Mesendoderm (in vitro differentiated cells): ENCODE results near the gene NFIC.

ENCODE experiments used
- DNase-seq: peaks from one replicate; pipeline ENCODE4 v3.0.0; 2013
- H2AK5ac ChIP-seq: 2 replicates; pipeline ENCODE4 v1.6.1; 2013; ENCODE audit warnings: low read length, inconsistent platforms
- H2BK120ac ChIP-seq: 2 replicates; pipeline ENCODE4 v1.6.1; 2013; ENCODE audit warnings: low read depth, mild to moderate bottlenecking, low read length, moderate library complexity, mixed read lengths
- H2BK15ac ChIP-seq: replicated peaks from 2 replicates; pipeline ENCODE4 v1.6.1; 2013; ENCODE audit warnings: low read depth, mild to moderate bottlenecking, moderate library complexity
- H2BK5ac ChIP-seq: 2 replicates; pipeline ENCODE4 v1.6.1; 2013; ENCODE audit warnings: low read length, inconsistent platforms
- H3K18ac ChIP-seq: 2 replicates; pipeline ENCODE4 v1.6.1; 2013; ENCODE audit warnings: mild to moderate bottlenecking, low read length, mixed read lengths
- H3K23ac ChIP-seq: one replicate; pipeline ENCODE4 v1.6.1; 2013; ENCODE audit warnings: low read length
- H3K27ac ChIP-seq: 2 replicates; pipeline ENCODE4 v1.5.1; 2013; ENCODE audit warnings: low read depth, mild to moderate bottlenecking, inconsistent platforms, low read length, moderate library complexity
- H3K27me3 ChIP-seq: 2 replicates; pipeline ENCODE4 v1.6.1; 2013; ENCODE audit warnings: low read length, control low read depth, mild to moderate bottlenecking, inconsistent platforms; ENCODE audit not compliant: insufficient read depth, poor library complexity
- H3K36me3 ChIP-seq: 2 replicates; pipeline ENCODE4 v1.6.1; 2013; ENCODE audit warnings: low read length, inconsistent platforms; ENCODE audit not compliant: control insufficient read depth, insufficient read depth
- H3K4ac ChIP-seq: one replicate; pipeline ENCODE4 v1.6.1; 2013; ENCODE audit warnings: low read depth, mild to moderate bottlenecking, low read length, moderate library complexity
- H3K4me1 ChIP-seq: 2 replicates; pipeline ENCODE4 v1.6.1; 2013; ENCODE audit warnings: low read depth, low read length, inconsistent platforms; ENCODE audit not compliant: control insufficient read depth
- H3K4me2 ChIP-seq: 2 replicates; pipeline ENCODE4 v1.6.1; 2013; ENCODE audit warnings: low read length
- H3K4me3 ChIP-seq: 2 replicates; pipeline ENCODE4 v1.5.1; 2013; ENCODE audit warnings: mild to moderate bottlenecking, low read length
- H3K56ac ChIP-seq: one replicate; pipeline ENCODE4 v1.6.1; 2013; ENCODE audit warnings: low read length
- H3K79me1 ChIP-seq: 2 replicates; pipeline ENCODE4 v1.6.1; 2013; ENCODE audit warnings: low read length, inconsistent platforms
- H3K79me2 ChIP-seq: 2 replicates; pipeline ENCODE4 v1.6.1; 2013; ENCODE audit warnings: mild to moderate bottlenecking, low read length; ENCODE audit not compliant: control insufficient read depth, insufficient read depth
- H3K9ac ChIP-seq: 2 replicates; pipeline ENCODE4 v1.6.1; 2013; ENCODE audit warnings: low read length, inconsistent platforms
- H4K5ac ChIP-seq: one replicate; pipeline ENCODE4 v1.6.1; 2013; ENCODE audit warnings: low read length
- H4K8ac ChIP-seq: one replicate; pipeline ENCODE4 v1.6.1; 2013; ENCODE audit warnings: low read depth, mild to moderate bottlenecking, control low read depth, low read length, moderate library complexity
- WGBS: extraction: QIAGEN DNeasy Blood & Tissue Kit; methylation state at CpG from one replicate; pipeline ENCODE4 v1.1.7; 2013; ENCODE audit warnings: low lambda C conversion rate, missing lambda C conversion rate; ENCODE audit not compliant: insufficient coverage; ENCODE audit errors: extremely low coverage; 5-methylcytosine and 5-hydroxymethylcytosine counted together

The NFIC gene

GRCh38 chr19:3359015-3359918 lies 7.1 kb upstream of the NFIC start:
- no peak overlapping the region for H3K27ac ChIP-seq

GRCh38 chr19:3359919-3360420 lies 6.4 kb upstream of the NFIC start:
- no peak for DNase-seq
- Histone ChIP-seq H3K4me2 (no peak overlapping the region), H3K9ac (no peak overlapping the region), H3K79me2 (no peaks in the 10 kb centered on the region), H4K5ac (no peak overlapping the region), H3K23ac (no peak overlapping the region), H4K8ac (no peak overlapping the region), H2AK5ac (no peak overlapping the region), H3K4me3 (no peak overlapping the region), H3K18ac (peak overlapping the region; percentile 30), H2BK5ac (no peak overlapping the region), H3K4ac (peak overlapping the region; percentile 39), H3K36me3 (no peaks in the 10 kb centered on the region), H2BK120ac (no peak overlapping the region), H2BK15ac (no peak overlapping the region), H3K56ac (peak overlapping the region; percentile 17), H3K79me1 (no peaks in the 10 kb centered on the region), H3K27me3 (peaks cover 62% of the 10 kb centered on the region), H3K27ac (no peak overlapping the region), H3K4me1 (no peaks in the 10 kb centered on the region)
- no CpG with 5 or more reads among the region's 81 CpGs for WGBS

More at GRCh38 chr19:3359015-3359918, 7.1 kb upstream of the NFIC start:
- H2AK5ac ChIP-seq = no peak overlapping the region
- DNase-seq = no peak
- no peak overlapping the region for H4K8ac ChIP-seq
- H3K9ac ChIP-seq = no peak overlapping the region
- H3K4me2 ChIP-seq = no peak overlapping the region
- peak overlapping the region; percentile 24 for H3K23ac ChIP-seq
- no peaks in the 10 kb centered on the region for H3K79me1 ChIP-seq
- H2BK120ac ChIP-seq = no peak overlapping the region
- no peak overlapping the region for H3K4me3 ChIP-seq
- H3K18ac ChIP-seq = peak overlapping the region; percentile 30
- H3K36me3 ChIP-seq = no peaks in the 10 kb centered on the region
- no peak overlapping the region for H3K56ac ChIP-seq
- no peak overlapping the region for H2BK15ac ChIP-seq
- H4K5ac ChIP-seq = no peak overlapping the region
- WGBS = no CpG with 5 or more reads among the region's 129 CpGs
- no peaks in the 10 kb centered on the region for H3K79me2 ChIP-seq
- peaks cover 55% of the 10 kb centered on the region for H3K27me3 ChIP-seq
- no peaks in the 10 kb centered on the region for H3K4me1 ChIP-seq
- H2BK5ac ChIP-seq = no peak overlapping the region
- peak overlapping the region; percentile 39 for H3K4ac ChIP-seq

- H3K4me1 ChIP-seq = no peaks in the 10 kb centered on the region
- H3K4me3 ChIP-seq = no peak overlapping the region
- H3K36me3 ChIP-seq = no peaks in the 10 kb centered on the region
- H3K27me3 ChIP-seq = peaks cover 70% of the 10 kb centered on the region
- H3K18ac ChIP-seq = no peak overlapping the region
- H2BK5ac ChIP-seq = no peak overlapping the region
- no peak overlapping the region for H3K4ac ChIP-seq
- H3K79me2 ChIP-seq = no peaks in the 10 kb centered on the region
- no CpG with 5 or more reads among the region's 90 CpGs for WGBS
- peak overlapping the region; percentile 17 for H3K56ac ChIP-seq
- no peak overlapping the region for H3K4me2 ChIP-seq
- no peak overlapping the region for H3K23ac ChIP-seq
- no peak overlapping the region for H2BK120ac ChIP-seq
- no peak for DNase-seq
- no peak overlapping the region for H4K8ac ChIP-seq
- H3K79me1 ChIP-seq = no peaks in the 10 kb centered on the region
- H2AK5ac ChIP-seq = no peak overlapping the region
- no peak overlapping the region for H3K27ac ChIP-seq
- H2BK15ac ChIP-seq = no peak overlapping the region
- no peak overlapping the region for H3K9ac ChIP-seq
- H4K5ac ChIP-seq = no peak overlapping the region
Observed at GRCh38 chr19:3360421-3361383, 5.7 kb upstream of the NFIC start.

- Histone ChIP-seq H3K4me1 (no peaks in the 10 kb centered on the region), H3K79me1 (no peaks in the 10 kb centered on the region), H3K4ac (no peak overlapping the region), H4K8ac (no peak overlapping the region), H3K56ac (no peak overlapping the region), H3K4me2 (no peak overlapping the region), H3K9ac (no peak overlapping the region), H3K79me2 (no peaks in the 10 kb centered on the region), H3K18ac (no peak overlapping the region), H2BK120ac (no peak overlapping the region), H3K36me3 (no peaks in the 10 kb centered on the region), H3K27ac (no peak overlapping the region), H3K4me3 (no peak overlapping the region), H2AK5ac (no peak overlapping the region), H2BK5ac (no peak overlapping the region), H2BK15ac (no peak overlapping the region), H4K5ac (no peak overlapping the region), H3K23ac (peak overlapping the region; percentile 89), H3K27me3 (peaks cover 73% of the 10 kb centered on the region)
- DNase-seq = peak; percentile 31
- WGBS = no CpG with 5 or more reads among the region's 27 CpGs
Observed at GRCh38 chr19:3361384-3362216, 4.8 kb upstream of the NFIC start.

- Histone ChIP-seq H2BK5ac (no peak overlapping the region), H3K36me3 (no peaks in the 10 kb centered on the region), H3K4ac (no peak overlapping the region), H3K79me2 (no peaks in the 10 kb centered on the region), H3K4me1 (no peaks in the 10 kb centered on the region), H3K4me2 (no peak overlapping the region), H3K4me3 (no peak overlapping the region), H3K27ac (no peak overlapping the region), H3K23ac (no peak overlapping the region), H3K56ac (no peak overlapping the region), H3K18ac (no peak overlapping the region), H4K5ac (no peak overlapping the region), H3K9ac (no peak overlapping the region), H2BK15ac (no peak overlapping the region), H2AK5ac (no peak overlapping the region), H4K8ac (no peak overlapping the region), H3K27me3 (peaks cover 72% of the 10 kb centered on the region), H2BK120ac (no peak overlapping the region), H3K79me1 (no peaks in the 10 kb centered on the region)
- no peak for DNase-seq
- no CpG with 5 or more reads among the region's 9 CpGs for WGBS
Observed at GRCh38 chr19:3362217-3362906, 4.0 kb upstream of the NFIC start.
